ENCODE data around the gene ZNF778.

ZNF778 gene

DNA sequence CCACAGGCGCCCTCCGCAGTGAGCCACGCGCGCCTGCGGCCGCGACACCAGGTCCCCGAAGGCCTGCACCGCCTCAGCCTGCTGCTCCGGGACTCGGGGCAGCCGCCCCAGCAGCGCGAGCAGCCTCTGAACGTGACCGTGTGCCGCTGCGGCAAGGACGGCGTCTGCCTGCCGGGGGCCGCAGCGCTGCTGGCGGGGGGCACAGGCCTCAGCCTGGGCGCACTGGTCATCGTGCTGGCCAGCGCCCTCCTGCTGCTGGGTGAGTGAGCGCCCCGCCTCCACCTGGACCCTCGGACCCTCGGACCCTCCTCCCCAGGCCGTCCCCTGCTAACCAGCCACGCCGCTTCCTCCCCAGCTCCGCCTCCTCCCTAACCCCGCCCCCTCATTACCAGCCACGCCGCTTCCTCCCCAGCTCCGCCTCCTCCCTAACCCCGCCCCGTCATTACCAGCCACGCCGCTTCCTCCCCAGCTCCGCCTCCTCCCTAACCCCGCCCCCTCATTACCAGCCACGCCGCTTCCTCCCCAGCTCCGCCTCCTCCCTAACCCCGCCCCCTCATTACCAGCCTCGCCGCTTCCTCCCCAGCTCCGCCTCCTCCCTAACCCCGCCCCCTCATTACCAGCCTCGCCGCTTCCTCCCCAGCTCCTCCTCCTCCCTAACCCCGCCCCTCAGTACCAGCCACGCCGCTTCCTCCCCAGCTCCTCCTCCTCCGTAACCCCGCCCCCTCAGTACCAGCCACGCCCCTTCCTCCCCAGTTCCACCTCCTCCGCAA lies 25.1 kb upstream of the ZNF778 start:
- H3K4me3 ChIP-seq (ENCODE audit: low read length), result peak overlapping the region; percentile 38
- DNase-seq (ENCODE audit: low read depth, low spot score), result peak; percentile 85

DNA sequence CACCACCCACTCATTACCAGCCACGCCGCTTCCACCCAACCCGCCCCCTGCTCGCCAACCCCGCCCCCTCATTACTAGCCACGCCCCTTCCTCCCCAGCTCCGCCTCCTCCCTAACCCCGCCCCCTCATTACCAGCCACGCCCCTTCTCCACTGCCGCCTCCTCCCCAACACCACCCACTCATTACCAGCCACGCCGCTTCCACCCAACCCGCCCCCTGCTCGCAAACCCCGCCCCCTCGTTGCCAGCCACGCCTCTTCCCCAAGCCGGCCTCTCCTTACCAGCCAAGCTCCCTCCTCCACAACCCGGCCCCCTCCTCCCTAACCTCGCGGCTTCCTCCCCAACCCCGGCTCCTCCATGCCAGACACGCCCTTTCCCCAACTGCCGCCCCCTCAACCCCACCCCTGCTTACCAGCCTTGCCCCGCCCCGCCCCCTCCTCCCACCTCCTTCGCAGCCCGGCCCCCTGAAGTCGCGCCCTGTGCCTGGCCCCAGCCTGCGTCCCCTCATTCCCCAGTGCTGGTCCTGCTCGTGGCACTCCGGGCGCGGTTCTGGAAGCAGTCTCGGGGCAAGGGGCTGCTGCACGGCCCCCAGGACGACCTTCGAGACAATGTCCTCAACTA lies 24.4 kb upstream of the ZNF778 start:
- DNase-seq (ENCODE audit: low read depth, low spot score), result peak; percentile 89
- H3K4me3 ChIP-seq (ENCODE audit: low read length), result no peak overlapping the region

DNA sequence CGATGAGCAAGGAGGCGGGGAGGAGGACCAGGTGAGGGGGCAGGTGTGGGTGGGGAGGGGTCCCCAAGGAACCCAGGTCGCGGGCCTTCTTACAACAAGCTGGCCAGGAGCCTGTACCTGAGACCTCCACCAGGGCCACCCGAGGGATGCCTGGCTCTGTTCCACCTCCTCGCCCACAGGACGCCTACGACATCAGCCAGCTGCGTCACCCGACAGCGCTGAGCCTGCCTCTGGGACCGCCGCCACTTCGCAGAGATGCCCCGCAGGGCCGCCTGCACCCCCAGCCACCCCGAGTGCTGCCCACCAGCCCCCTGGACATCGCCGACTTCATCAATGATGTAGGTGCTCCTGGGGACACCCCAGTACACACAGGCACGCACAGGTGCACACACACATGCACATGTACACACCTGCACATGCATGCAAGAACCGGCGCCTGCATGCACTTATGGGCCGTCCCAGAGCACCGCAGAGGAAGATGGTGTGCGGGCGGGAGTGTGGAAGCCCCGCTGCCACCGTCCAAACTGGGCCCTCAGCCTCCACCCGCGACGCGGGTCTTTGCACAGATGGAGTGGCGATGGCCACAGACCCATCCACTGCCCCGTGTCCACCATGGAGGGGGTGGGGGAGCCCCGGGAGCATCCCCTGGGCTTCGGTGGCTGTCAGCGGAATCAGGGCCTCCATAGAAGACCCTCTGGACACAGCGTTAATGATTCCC lies 23.8 kb upstream of the ZNF778 start:
- no peak for DNase-seq (ENCODE audit: low read depth, low spot score)
- H3K4me3 ChIP-seq (ENCODE audit: low read length), result no peak overlapping the region

DNA sequence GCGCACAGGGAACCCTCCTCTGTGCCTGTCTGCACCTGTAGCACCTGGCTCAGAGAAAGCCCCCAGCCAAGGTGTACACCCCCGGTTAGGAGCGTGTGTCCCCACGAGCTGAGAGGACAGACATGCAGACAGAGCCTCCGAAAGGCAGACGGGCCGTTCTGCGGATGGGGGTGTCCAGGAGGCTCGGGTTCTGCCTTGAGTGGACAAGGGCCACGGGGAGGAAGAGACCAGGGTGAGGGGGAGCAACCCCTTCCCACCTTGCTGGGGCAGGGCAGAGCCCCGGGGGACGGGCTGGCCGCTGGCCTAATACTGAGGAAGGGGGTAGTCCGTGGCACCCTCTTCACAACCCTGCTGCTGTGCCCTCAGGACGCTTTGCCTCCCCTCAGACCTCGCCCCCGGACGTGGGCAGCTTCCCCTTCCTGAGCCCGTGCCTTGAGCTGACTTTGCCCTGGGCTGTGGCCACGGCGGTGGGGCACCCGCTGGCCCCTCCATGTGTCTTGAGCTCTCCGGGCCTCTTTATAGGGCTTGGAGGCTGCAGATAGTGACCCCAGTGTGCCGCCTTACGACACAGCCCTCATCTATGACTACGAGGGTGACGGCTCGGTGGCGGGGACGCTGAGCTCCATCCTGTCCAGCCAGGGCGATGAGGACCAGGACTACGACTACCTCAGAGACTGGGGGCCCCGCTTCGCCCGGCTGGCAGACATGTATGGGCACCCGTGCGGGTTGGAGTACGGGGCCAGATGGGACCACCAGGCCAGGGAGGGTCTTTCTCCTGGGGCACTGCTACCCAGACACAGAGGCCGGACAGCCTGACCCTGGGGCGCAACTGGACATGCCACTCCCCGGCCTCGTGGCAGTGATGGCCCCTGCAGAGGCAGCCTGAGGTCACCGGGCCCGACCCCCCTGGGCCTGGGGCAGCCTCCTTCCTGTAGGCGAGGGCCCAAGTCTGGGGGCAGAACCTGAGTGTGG lies 22.9 kb upstream of the ZNF778 start:
- H3K4me3 ChIP-seq (ENCODE audit: low read length), result no peak overlapping the region
- DNase-seq (ENCODE audit: low read depth, low spot score), result no peak

DNA sequence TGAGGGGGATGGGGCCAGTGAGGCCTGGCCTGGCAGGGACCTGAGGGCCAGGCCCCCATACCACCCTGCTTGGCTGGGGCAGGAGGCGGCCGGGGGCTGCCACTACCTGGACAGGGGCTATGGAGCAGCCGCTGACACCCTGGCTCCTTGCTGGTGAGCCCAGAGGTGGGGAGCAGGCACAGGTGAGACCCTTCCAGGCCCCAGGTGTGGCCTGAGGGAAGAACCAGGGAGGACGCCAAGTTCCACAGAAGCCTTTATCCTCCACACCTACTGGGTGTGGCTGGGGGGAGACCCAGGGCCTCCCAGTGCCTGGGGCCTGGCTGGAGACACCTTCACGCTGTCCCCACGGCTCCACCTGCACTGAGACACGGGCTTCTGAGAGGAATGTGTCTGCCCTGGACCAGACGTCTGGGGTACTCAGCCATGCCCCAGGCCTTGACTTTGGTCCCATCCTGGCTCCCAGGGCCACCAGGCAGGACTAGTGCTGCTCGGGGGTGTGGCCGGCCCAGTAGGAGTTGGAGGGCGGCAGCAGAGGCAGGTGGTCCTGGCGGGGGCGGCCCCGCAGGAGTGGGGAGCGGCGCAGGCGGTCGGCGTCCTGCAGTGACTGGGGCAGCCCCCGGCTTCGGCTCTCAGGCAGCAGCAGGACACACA lies 21.9 kb upstream of the ZNF778 start:
- H3K4me3 ChIP-seq (ENCODE audit: low read length), result no peak overlapping the region
- no peak for DNase-seq (ENCODE audit: low read depth, low spot score)

DNA sequence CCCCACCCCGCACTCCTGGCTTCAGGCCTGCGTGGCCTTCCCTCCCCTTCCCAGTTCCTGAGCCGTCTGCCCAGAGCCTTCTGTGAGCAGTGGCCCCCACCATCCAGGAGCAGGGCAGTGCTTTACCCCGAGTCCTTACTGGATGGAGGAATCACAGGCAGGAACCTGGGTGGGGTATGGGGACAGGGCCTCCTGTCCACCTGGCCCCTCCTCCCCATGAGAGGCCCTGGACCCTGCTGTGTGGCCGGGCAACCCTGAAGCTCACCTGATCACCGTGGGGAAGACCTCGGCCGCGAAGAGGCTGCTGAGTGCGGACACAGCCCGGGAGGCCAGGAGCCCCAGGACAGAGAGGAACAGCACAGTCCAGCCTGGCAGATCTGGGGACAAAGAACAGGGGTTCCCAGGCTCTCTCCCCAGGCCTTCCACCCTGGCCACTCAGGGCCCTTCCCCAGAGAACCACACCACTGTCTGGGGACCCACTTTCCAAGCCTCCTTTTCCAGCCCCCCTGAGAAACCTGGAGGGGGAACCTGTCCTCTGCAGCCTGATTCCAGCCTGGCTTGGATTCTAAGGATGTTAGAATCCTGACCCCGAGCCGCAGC lies 20.4 kb upstream of the ZNF778 start:
- no peak overlapping the region for H3K4me3 ChIP-seq (ENCODE audit: low read length)
- DNase-seq (ENCODE audit: low read depth, low spot score), result no peak

DNA sequence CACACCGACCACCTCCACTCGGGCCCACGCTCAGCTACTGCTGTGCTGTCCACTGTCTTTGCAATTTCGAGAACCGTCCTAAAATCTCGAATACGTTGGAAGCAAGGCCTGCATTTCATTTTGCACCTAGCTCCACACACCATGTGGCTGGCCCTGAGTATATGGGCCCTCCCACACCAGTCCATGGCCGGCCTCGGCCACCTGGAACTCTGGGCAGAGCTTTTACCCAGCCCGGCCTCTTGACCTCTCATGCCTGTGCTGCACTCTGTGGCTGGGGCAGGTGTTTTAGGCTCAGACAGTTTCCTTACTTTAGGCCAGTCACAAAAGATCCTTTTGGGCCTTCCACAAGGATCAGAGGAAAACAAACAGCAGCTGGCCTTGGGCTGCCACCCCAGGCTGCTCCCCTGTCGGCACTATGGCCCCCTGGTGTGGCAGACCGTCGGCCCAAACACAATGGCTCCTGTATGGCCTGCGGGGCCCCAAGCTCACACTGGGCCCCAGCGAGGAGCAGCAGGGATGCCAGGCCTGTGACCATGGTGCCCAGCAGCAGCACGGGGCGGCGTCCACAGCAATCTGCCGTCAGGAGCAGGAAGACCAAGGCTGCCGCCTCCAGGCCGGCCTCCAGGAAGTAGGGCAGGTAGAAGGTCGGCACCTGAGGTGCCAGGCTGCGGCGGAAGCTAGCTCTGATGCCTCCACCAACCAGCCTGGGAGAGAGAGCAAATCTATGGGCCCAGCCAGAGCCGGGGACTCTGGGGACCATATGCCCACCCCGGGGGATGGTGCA lies 19.7 kb upstream of the ZNF778 start:
- H3K4me3 ChIP-seq (ENCODE audit: low read length), result no peak overlapping the region
- no peak for DNase-seq (ENCODE audit: low read depth, low spot score)

DNA sequence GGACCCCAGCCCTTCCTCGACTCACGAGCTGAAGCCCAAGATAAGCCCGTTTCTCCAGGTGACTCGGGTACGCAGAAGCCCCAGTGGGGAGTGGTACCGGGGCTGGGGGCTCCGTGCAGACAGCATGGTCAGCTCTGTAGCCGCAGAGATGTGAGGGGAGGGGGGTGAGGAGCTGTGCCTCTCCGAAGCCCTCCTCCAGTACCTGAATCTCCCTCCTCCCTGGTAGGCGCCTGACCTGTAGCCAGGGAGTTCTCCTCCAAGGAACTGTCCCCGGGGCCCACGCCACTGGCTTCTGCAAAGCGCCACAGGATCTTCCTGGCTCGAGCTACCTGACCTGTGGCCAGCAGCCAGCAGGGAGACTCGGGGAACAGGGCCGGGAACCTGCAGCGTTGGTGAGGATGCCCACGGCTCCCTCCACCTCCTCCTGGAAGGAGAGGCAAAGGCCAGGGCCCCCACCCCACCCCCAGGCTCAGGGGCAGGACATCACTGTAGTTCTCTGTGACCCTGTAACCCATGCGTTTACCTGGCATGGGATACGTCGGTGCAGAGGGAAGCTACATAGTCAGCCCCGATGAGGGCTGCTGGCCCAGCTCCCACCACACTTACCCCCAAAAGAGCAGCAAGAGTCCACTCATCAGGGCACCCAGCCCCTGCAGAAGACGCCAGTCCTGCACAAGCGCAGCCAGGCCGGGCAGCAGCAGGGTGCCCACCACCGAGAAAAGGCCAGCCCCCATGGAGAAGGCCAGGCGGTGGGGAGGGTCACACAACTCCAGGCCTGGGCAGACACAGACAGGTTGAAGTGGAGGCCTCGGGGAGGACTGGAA lies 18.9 kb upstream of the ZNF778 start:
- H3K4me3 ChIP-seq (ENCODE audit: low read length), result no peak overlapping the region
- no peak for DNase-seq (ENCODE audit: low read depth, low spot score)

DNA sequence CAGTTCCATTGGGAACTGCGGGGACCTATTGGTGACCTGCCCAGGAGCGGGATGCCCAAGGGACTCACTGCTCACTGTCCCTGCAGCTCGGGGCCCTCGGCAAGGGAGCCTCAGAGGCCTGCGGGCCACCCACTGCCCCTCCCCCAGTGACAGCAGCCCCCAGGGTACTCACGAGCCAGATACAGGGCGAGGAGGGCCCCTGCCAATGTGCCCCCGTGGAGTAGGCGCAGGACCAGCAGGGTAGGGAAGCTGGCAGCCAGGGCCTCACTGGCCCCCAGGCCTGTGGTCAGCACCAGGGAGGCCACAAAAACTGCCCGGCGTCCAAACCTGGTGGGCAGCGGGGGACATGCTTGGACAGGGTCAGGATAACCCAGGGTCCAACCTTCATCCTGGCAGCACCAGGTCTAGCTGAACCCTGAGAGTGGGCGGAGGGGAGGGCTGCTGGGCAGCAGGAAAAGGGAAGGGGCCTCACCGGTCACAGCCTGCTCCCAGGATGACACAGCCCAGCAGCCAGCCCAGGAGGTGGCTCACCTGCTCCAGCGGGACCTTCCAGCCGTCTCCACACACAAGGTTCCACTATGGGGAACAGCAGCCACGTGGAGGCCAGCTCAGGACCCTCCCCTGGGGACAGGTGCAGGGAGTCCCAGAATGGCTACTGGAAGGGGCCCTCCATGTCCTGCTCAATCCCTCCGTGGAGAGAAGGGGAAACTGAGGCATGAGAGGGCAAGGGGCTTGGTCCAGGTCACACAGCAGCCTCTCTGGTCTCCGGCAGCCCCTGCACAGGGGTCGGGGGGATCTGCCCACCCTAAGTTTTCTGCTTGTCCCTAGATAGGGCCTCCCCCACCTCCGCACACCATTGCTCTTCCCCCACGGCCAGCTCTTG lies 18.0 kb upstream of the ZNF778 start:
- no peak for DNase-seq (ENCODE audit: low read depth, low spot score)
- no peak overlapping the region for H3K4me3 ChIP-seq (ENCODE audit: low read length)

DNA sequence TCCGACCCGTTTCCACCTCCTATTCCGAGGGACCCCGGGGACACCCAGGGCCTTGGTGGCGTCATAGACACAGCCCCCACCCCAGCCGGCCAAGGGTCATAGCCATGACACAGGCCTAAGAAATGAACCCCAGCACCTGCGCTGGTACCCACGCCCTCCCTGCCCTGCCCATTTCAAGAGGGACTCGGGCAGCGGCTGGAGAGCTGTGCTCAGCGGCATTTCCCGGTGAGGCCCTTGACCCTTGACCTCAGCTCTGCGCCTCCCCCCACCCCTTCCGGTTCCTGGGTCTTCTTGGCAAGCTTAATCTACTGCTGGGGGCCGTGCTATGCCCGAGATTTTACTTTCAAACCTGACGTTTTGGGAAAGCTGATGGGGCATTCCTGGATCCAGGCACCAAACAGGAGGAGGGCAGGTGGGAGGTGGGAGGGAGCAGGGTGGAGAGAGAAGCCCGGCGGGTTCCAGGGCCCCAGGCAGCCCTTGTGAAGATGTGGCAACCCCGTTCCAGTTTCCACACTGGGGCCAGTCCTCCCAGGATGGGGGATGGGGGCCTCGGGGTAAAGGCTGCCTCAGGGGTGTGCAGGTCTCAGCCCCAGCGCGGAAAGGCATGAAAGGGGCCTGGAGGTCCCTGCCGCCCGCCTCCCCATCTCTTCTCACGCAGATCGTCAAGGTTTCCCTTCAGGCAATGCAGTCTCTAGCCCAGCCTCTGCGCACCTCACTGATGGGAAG lies 17.2 kb upstream of the ZNF778 start, which contains the start of gene SLC22A31:
Gene SLC22A31 (minus strand): TSS at position 414 of the 726 bp plus-strand sequence. CDS start 36 bp downstream, at position 378.
- DNase-seq (ENCODE audit: low read depth, low spot score), result no peak
- no peak within 1 kb of the TSS for H3K4me3 ChIP-seq (ENCODE audit: low read length)

DNA sequence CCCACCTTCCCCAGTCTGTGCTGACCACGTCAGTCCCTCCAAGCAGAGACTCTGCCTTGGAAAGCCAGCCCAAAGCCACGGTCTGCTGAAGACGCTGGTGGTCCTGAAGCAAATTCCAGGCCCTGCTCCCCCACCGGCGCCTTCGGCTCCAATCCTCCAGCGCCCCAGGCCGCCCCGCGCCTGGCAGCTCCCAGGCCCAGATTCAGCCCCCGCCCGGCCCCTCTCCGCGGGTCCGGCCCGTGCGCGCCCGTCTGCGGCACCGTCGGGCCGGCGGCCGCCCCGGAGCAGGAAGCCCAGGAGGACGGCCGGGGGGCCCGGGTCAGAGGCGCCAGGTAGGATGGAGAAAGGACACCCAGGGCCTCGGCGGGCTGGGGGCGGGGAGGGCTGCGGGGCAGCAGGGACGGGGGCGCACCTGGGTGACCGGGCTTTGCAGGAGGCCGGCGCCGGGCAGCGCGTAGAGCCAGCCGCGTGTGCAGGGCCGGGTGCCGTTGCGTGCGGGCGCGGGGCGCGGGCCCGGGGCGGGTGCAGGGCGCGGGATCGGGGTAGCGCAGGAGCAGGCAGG lies 16.6 kb upstream of the ZNF778 start:
- H3K4me3 ChIP-seq (ENCODE audit: low read length), result no peak overlapping the region
- no peak for DNase-seq (ENCODE audit: low read depth, low spot score)

DNA sequence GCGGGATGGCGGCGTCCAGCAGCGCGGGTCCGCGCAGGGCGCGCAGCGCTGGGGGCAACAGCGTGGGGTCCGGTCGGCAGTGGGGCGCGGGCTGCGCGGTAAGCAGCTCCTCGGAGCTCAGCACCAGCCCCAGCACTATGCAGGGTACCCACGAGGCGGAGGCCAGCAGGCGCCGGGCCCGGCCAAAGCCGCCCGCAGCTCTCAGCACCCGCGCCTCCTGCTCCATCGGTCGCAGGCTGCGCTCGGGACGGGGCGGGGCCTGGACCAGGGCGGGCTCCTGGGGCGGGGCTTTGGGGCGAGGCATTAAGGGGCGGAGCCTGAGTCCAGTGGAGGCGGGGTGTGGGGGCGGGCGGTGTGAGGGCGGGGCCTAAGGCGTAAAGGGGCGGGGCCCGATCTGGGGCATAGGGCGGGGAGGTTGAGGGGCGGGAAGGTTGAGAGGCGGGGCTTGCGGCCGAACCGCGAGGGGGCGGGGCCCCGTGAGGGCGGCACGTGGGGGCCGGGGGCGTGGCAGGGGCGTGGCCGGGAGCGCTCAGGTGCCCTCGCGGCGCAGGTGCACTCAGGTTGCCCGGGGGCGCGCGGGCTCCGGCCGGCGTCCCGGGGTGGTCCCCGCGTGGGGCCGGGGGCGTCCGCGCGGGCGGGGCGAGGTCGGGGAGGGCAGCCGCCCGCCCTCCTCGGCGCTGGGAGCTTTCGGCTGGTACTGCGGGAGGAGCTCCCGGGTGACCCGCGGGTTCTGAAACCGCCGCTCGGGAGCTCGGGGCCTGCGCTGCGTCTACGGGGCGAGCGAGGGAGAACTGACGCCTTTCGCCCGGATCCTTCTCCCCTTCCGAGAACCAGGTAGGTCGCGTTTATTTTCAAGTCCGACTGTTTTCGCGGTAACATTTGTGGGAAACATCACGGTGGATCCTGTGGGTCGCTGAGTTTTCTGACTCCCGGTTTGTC lies 15.8 kb upstream of the ZNF778 start:
- H3K4me3 ChIP-seq (ENCODE audit: low read length), result no peak overlapping the region
- DNase-seq (ENCODE audit: low read depth, low spot score), result no peak

DNA sequence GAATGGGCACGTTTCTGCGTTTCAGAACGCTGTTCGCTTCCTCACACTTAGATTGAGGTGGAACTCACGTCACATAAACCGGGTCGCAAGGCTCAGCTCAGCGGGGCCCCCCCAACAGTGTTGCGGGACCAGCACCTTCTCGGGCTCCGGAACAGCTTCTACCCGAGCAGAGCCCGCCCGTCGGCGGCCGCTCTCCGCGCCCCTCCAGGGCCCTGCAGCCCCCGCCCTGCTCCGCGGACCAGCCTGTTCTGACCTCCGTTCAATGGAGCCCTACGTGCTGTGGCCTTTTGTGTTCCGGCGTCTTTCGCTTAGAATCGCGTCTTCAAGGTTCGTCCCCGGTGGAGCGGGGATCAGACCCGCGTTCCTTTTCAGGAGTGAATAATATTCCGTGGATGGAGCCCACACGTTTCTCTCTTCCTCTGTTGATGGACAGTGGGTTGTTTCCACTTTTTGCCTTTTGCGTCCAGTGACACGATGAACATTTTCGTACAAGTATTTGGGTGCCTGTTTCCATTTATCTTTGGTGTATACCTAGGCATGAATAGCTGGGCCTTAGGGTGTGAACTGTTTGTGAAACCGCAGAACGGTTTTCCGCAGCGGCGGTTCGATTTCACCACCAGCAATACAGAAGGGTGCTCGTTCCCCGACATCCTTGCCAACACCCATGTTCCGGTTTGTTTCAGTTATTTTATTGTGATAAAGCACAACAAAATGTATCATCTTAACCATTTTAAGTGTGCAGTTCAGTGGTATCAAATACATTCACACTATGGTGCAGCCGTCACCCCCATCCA lies 14.9 kb upstream of the ZNF778 start:
- no peak overlapping the region for H3K4me3 ChIP-seq (ENCODE audit: low read length)
- DNase-seq (ENCODE audit: low read depth, low spot score), result no peak
